Gastroesophageal sphincter (tissue), 4 donors: ENCODE measurements around the gene SLC22A31. TPM values are rescaled to one million over a fixed set of nuclear protein-coding genes. Genes with fewer than 3 reads are reported as not detected.

Source experiments
- ATAC-seq: fragments of 150-250 bp; one replicate; pipeline ENCODE4 v1.9.1; 2016; ENCODE audit warnings: mild to moderate bottlenecking, moderate library complexity
- H3K27ac ChIP-seq, 4 donors: fragments of 200-600 bp; sonication (generic) in 3 of 4; 1 replicate in 3 of 4; 2 replicates in 1 of 4; pipeline ENCODE4 v1.5.1; 2016 to 2019
- H3K27me3 ChIP-seq: fragments of 200-600 bp; sonication (generic); one replicate; pipeline ENCODE4 v1.5.1; 2019
- H3K36me3 ChIP-seq, 2 donors: fragments of 200-600 bp; sonication (generic); one replicate each; pipeline ENCODE4 v1.5.1; 2019; ENCODE audit warnings: control low read depth in 1 of 2
- H3K4me1 ChIP-seq, 3 donors: fragments of 200-600 bp; sonication (generic); 1 replicate in 2 of 3; 2 replicates in 1 of 3; pipeline ENCODE4 v1.5.1; 2016 to 2019; ENCODE audit warnings: control low read depth in 2 of 3
- H3K4me3 ChIP-seq, 2 donors: fragments of 200-600 bp; sonication (generic); one replicate each; pipeline ENCODE4 v1.5.1; 2019; ENCODE audit warnings: mild to moderate bottlenecking in 1 of 2, moderate library complexity in 1 of 2
- H3K9me3 ChIP-seq, 3 donors: fragments of 200-600 bp; sonication (generic); one replicate each; pipeline ENCODE4 v1.5.1; 2017 to 2019; ENCODE audit warnings: control low read depth in 2 of 3
- EP300 ChIP-seq: sonication (generic); formaldehyde crosslinking; IDR thresholded peaks from one replicate; pipeline ENCODE4 v1.6.1; 2017; ENCODE audit warnings: antibody characterized with exemption, mild to moderate bottlenecking
- POLR2A ChIP-seq, 2 donors: fragments of 450-650 bp; IDR thresholded peaks; one replicate each; pipeline ENCODE4 v1.6.1; 2017; ENCODE audit warnings: antibody characterized with exemption in 2 of 2, mild to moderate bottlenecking in 2 of 2, moderate library complexity in 1 of 2
- POLR2AphosphoS5 ChIP-seq: sonication (generic); formaldehyde crosslinking; IDR thresholded peaks from one replicate; pipeline ENCODE4 v1.6.1; 2017; ENCODE audit warnings: antibody characterized with exemption
- WGBS, 2 donors: methylation state at CpG; one replicate each; pipeline ENCODE4 v1.1.5; 2018; ENCODE audit warnings: low coverage in 1 of 2; 5-methylcytosine and 5-hydroxymethylcytosine counted together
- total RNA-seq, 4 donors: library from RNA; depleted of rRNA; stranded (reverse); fragments of >200 nt; gene quantifications; one replicate each; pipeline ENCODE4 v1.1.0, GENCODE V29; 2016
- TF ChIP-seq, protein P1 (sequence below), 4 experiments: fragments of 200-600 bp in 2 of 4; fragments of 450-650 bp in 2 of 4; sonication (generic) in 1 of 4; IDR thresholded peaks; one replicate each; pipeline ENCODE4 v1.5.1; 2017 to 2019; ENCODE audit warnings: antibody characterized with exemption in 4 of 4, mild to moderate bottlenecking in 2 of 4, moderate library complexity in 2 of 4

Gene SLC22A31
- total RNA-seq, 4 donors from 2014 or later = not detected

DNA sequence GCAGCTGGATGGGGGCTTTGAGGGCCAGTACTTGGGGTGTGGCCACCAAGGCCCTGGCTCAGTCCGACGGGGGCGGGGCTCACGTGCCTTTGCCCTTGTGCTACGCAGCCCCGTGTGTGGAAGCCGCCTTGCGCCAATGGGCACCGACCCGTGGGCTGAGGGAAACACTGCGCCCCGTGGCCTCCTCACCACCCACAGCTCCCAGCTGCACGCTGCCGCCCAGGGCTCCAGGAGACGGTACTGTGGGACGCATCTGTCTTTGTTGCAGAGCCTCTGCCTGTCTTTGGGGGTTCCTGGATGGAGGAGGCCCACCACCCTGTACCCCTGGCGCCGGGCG is 21.2 kb downstream of the SLC22A31 start:
- ATAC-seq = no peak
- Histone ChIP-seq H3K4me1 (no peaks in the 10 kb centered on the region), H3K4me3 (no peak overlapping the region), H3K36me3 (no peaks in the 10 kb centered on the region), H3K27ac (no peak overlapping the region), H3K9me3 (no peaks in the 10 kb centered on the region), H3K27me3 (peaks cover 93% of the 10 kb centered on the region)
- WGBS, 2 donors = 82% methylated on average over 5 of the region's 19 CpGs; no CpG with 5 or more reads in 1 of the 2 donors
- TF ChIP-seq, protein P1, sequence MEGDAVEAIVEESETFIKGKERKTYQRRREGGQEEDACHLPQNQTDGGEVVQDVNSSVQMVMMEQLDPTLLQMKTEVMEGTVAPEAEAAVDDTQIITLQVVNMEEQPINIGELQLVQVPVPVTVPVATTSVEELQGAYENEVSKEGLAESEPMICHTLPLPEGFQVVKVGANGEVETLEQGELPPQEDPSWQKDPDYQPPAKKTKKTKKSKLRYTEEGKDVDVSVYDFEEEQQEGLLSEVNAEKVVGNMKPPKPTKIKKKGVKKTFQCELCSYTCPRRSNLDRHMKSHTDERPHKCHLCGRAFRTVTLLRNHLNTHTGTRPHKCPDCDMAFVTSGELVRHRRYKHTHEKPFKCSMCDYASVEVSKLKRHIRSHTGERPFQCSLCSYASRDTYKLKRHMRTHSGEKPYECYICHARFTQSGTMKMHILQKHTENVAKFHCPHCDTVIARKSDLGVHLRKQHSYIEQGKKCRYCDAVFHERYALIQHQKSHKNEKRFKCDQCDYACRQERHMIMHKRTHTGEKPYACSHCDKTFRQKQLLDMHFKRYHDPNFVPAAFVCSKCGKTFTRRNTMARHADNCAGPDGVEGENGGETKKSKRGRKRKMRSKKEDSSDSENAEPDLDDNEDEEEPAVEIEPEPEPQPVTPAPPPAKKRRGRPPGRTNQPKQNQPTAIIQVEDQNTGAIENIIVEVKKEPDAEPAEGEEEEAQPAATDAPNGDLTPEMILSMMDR (IDR thresholded peaks at IDR 0.05) = no peak
- no peak for TF ChIP-seq EP300
- TF ChIP-seq POLR2AphosphoS5 = no peak
- TF ChIP-seq POLR2A (IDR thresholded peaks at IDR 0.05) = no peak

DNA sequence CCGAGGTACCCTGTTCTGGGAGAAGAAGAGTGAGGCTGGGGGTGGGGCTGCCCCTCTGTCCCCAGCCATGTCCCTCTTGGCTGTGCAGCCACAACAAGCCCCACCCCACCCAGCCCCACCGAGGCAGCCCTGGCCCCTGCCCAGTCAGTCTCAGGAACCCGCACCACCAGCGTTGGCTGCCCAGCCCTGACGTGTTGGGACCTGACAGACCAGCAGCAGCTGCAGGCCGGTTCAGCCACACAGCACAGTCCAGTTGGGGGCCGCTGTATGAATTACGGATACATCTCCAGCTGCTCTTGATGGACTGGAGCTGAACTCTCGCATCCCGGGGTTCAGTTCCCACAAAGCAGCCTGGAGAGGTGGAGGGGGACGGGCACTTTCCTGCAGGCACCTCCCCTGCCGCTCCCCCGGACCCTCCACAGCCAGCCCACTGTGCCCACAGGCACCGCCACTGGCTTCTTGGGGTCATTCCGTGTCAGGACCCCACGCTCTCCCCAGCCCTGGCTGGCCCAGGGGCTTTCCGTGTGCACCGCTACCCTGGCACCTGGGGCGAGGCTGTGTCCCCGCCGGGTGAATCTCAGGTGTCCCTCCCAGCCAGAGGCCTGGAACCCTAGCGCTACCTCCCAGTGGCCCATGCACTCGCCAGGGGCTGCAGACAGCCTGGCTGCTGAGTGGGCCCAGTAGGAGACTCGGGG is 21.7 kb downstream of the SLC22A31 start:
- no peaks in the 10 kb centered on the region for H3K4me1 ChIP-seq
- H3K36me3 ChIP-seq = no peaks in the 10 kb centered on the region
- H3K27ac ChIP-seq = no peak overlapping the region
- H3K9me3 ChIP-seq = no peaks in the 10 kb centered on the region
- WGBS, 2 donors = no CpG with 5 or more reads among the region's 24 CpGs
- ATAC-seq = no peak
- TF ChIP-seq POLR2AphosphoS5 (no peak), POLR2A (IDR thresholded peaks at IDR 0.05) (no peak), EP300 (no peak)
- TF ChIP-seq, protein P1 (IDR thresholded peaks at IDR 0.05) = no peak
- no peak overlapping the region for H3K4me3 ChIP-seq
- H3K27me3 ChIP-seq = peaks cover 93% of the 10 kb centered on the region

DNA sequence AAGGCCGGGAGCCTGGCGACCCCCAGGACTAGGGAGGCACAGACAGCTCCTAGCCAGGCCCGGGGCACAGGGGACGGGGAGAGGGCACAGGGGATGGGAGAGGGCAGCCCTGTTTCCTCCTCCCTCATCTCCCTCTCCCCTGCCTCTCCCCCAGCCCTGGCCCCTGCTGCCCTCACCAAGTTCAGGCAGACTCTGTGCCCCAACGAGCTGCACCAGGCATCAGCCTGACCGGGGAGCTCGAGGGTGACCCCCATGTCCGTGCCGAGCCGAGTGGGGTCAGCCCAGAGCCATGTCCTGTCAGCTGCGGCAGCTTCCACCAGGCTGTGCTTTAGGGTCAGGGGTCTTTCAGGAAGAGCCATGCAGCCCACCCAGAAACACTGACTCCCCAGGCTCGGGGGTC is 22.8 kb downstream of the SLC22A31 start:
- H3K9me3 ChIP-seq = no peaks in the 10 kb centered on the region
- no peak overlapping the region for H3K27ac ChIP-seq
- H3K4me1 ChIP-seq = no peaks in the 10 kb centered on the region
- no peak for ATAC-seq
- 44% methylated on average over 4 of the region's 12 CpGs; no CpG with 5 or more reads in 1 of the 2 donors for WGBS, 2 donors
- no peaks in the 10 kb centered on the region for H3K36me3 ChIP-seq
- H3K4me3 ChIP-seq = no peak overlapping the region
- no peak for TF ChIP-seq POLR2A (IDR thresholded peaks at IDR 0.05)
- TF ChIP-seq, protein P1 (IDR thresholded peaks at IDR 0.05) = no peak
- no peak for TF ChIP-seq EP300
- TF ChIP-seq POLR2AphosphoS5 = no peak
- peaks cover 89% of the 10 kb centered on the region for H3K27me3 ChIP-seq

DNA sequence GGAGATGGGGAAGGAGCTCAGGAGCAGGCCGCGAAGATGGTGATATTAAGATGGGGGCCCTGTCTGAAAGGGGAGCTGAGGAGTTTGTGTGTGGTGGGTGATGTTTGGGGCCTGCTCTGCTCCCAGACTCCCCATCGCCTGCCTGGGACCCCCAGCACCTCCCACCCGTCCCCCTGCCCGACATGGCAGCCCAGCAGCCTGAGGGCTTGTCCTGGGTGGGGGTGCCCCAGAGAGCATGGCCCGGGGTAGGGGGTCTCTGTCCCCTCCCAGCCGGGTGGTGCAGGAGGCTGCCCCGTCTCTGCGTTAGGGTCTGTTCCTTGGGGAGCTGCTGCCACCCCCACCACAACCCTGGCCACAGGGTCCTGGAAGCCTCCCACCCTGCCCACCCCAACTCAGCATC is 23.6 kb downstream of the SLC22A31 start:
- peaks cover 0 to 5% (median under 1%) of the 10 kb centered on the region in 3 donors for H3K4me1 ChIP-seq
- H3K36me3 ChIP-seq = no peaks in the 10 kb centered on the region
- H3K4me3 ChIP-seq = no peak overlapping the region
- no peak for ATAC-seq
- no peak overlapping the region for H3K27ac ChIP-seq
- WGBS, 2 donors = no CpG with 5 or more reads among the region's 9 CpGs
- TF ChIP-seq POLR2AphosphoS5 (no peak), POLR2A (IDR thresholded peaks at IDR 0.05) (no peak), EP300 (no peak)
- TF ChIP-seq, protein P1 (IDR thresholded peaks at IDR 0.05) = no peak
- H3K9me3 ChIP-seq = no peaks in the 10 kb centered on the region
- peaks cover 90% of the 10 kb centered on the region for H3K27me3 ChIP-seq

DNA sequence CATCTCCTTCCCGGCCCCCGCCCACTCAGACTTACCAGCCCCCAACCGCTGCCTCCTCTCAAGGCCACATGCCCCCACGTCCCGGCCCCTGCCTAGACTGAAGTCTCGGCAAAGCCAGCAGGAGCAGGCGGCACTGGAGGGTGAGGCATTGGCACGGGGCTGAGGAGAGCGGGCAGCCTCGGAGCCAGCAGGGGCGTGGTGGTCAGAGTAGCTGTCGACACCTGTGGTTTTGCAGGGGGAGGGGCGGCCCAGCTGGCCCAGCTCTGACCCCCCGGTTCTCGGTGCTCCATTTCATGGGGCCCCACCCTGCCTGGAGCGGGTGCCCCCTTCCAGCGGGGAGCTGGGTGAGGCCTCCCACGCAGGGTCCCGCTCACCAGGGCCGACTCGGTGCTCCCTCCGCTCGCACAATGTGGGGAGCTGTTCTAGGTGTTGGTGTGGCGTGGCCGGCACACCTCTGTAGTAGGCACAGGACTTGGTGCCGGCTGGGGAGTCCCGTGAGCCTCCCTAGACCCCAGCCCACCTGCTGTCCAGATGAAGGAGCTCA is 24.1 kb downstream of the SLC22A31 start:
- H3K36me3 ChIP-seq = no peaks in the 10 kb centered on the region
- no peak overlapping the region for H3K27ac ChIP-seq
- H3K4me3 ChIP-seq = no peak overlapping the region
- no peak for ATAC-seq
- WGBS, 2 donors = no CpG with 5 or more reads among the region's 27 CpGs
- peaks cover 90% of the 10 kb centered on the region for H3K27me3 ChIP-seq
- TF ChIP-seq EP300 = no peak
- TF ChIP-seq, protein P1 (IDR thresholded peaks at IDR 0.05) = no peak
- TF ChIP-seq POLR2A (IDR thresholded peaks at IDR 0.05) = no peak
- no peak for TF ChIP-seq POLR2AphosphoS5
- H3K4me1 ChIP-seq = peaks cover 0 to 10% (median 5%) of the 10 kb centered on the region in 3 donors
- no peaks in the 10 kb centered on the region for H3K9me3 ChIP-seq
